Ovary (tissue), 3 donors: Measurements from ENCODE around the gene RHNO1.

Source experiments
- POLR2A ChIP-seq: fragments of 450-650 bp; IDR thresholded peaks from one replicate; pipeline ENCODE4 v1.6.1; 2017; ENCODE audit warnings: antibody characterized with exemption, mild to moderate bottlenecking, moderate library complexity
- TF ChIP-seq, protein P1 (sequence below), 3 donors: fragments of 450-650 bp in 2 of 3; fragments of 200-600 bp in 1 of 3; IDR thresholded peaks; one replicate each; pipeline versions ENCODE4 v1.5.1 to v1.8.0; 2016 to 2022; ENCODE audit warnings: antibody characterized with exemption in 3 of 3, mild to moderate bottlenecking in 1 of 3
- donor health status: DM: no; HTN: no; CAD: no.

DNA sequence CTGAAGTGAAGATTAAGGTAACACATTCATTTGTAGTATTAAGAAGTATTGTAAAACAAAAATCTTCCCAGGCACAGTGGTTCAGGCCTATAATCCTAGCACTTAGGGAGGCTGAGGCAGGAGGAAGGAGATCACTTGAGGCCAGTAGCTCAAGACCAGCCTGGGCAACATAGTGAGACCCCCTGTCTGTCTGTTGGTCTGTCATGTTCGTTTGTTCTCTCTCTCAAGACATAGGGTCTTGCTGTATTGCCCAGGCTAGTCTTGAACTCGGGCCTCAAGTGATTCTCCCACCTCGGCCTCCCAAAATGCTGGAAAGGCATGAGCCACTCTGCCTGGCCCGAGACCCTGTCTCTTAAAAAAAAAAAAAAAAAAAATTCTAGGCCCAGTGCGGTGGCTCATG is 20.4 kb downstream of the RHNO1 start:
- TF ChIP-seq, protein P1, sequence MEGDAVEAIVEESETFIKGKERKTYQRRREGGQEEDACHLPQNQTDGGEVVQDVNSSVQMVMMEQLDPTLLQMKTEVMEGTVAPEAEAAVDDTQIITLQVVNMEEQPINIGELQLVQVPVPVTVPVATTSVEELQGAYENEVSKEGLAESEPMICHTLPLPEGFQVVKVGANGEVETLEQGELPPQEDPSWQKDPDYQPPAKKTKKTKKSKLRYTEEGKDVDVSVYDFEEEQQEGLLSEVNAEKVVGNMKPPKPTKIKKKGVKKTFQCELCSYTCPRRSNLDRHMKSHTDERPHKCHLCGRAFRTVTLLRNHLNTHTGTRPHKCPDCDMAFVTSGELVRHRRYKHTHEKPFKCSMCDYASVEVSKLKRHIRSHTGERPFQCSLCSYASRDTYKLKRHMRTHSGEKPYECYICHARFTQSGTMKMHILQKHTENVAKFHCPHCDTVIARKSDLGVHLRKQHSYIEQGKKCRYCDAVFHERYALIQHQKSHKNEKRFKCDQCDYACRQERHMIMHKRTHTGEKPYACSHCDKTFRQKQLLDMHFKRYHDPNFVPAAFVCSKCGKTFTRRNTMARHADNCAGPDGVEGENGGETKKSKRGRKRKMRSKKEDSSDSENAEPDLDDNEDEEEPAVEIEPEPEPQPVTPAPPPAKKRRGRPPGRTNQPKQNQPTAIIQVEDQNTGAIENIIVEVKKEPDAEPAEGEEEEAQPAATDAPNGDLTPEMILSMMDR (IDR thresholded peaks at IDR 0.05): no peak
- TF ChIP-seq POLR2A: no peak
